HG02798 (cell line): ENCODE results near the gene TMEM179.
"Not testable (repeated sequence)": the region's sequence is repeated elsewhere in the genome, so short reads cannot be mapped to it uniquely, and the experiment has no call there.

Experiments used
- ATAC-seq: cut with Tn5 transposase; IDR thresholded peaks from one replicate; pipeline ENCODE4 v1.9.1; 2021; ENCODE audit warnings: mild to moderate bottlenecking; ENCODE audit not compliant: unreplicated experiment, poor library complexity

TMEM179 gene

DNA sequence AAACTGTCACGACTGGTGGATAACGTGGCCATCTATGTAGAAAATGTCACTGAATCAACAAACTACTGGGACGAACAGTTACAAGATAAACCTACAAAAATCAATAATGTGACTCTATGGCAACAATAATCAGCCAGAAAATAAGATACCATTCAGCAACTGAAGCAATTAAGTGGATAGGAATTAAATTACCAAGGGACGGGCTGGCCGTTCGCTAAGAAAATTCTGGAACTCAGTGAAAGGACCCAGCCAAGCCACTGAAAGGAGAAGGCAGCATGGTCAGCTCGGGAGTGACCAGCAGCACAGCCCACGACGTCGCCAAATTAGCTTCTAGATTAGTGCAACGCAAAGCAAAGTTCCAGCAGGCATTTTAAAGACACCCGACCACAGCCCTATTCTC, 33.6 kb upstream of the TMEM179 start:
- ATAC-seq = no peak

DNA sequence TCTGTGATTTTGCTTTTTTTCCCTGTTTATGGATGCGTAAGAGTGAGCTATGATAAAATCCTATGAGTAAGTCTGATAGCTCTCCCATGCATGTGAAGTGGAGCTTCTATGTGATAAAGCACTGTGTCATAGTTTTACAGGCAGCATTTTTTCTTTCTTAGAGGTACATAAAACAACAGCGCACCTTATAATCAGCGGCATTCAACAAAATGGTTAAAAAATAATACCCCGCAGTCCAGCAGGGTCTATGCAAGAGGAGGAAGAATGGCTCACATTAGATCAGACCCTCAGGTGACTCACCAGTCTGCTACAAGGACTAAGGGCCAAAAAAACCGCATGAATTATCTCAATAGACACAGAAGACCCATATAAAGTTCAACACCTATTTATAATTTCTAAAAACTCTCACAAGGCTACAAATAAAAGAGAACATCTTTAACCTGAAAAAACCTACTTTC, 33.0 kb upstream of the TMEM179 start:
- no peak for ATAC-seq

DNA sequence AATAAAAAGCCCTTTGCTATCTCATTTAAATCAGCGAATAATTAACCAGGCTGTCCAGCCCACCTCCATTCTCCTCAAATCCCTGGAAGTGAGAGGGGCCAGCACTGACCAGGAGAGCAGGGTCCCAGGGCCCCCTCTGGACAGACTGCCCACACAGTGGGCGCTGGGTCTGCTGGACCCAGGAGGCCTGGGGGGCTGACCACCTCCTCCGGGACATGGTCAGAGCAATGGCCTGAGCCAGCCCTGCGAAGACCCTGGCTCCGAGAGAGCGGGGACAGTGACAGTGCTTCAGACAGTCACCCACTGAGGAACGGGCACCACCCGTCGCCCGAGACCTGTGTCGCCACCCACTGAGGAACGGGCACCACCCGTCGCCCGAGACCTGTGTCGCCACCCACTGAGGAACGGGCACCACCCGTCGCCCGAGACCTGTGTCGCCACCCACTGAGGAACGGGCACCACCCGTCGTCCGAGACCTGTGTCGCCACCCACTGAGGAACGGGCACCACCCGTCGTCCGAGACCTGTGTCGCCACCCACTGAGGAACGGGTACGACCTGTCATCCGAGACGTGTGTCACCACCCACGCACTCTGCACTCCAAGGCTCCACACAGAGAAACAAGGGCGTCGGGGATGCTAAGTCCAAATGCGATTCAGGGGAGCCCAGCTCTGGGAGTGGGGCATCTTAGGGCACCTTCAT, 32.4 kb upstream of the TMEM179 start:
- not testable (repeated sequence) for ATAC-seq

DNA sequence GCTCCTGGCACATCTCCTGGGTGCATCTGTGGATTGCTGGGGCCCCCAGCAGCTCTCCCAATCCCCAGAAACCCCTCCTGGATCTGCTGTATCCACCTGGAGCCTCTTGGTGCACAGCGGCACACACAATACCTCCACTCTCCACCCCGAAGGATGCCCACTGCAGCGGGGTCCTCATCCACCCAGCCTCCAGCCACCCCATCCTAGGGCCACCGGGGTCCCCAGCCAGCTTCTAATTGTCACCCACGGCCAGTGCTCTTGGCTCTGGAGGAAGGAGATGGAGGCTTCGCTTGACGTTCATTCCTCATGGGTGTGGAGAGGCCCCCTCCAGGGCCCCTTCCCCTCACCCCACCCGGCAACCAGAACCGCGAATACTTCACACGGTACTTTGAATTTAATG, 31.6 kb upstream of the TMEM179 start:
- no peak for ATAC-seq

DNA sequence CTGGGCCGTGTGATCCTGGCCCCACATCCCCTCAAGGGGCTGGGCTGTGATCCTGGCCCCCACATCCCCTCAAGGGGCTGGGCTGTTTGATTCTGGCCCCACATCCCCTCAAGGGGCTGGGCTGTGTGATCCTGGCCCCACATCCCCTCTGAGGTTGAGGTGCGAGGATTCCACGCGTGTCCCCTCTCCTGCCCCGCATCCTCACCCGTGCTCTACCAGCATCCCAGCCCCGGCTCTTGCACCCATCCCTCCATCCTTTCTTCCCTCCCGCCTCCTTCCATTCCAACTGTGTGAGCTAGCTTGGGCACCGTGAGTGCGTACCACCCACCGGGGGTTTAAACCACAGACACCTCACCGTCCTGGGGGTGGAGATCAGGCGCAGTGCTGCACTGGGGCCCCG, 31.1 kb upstream of the TMEM179 start:
- no peak for ATAC-seq

DNA sequence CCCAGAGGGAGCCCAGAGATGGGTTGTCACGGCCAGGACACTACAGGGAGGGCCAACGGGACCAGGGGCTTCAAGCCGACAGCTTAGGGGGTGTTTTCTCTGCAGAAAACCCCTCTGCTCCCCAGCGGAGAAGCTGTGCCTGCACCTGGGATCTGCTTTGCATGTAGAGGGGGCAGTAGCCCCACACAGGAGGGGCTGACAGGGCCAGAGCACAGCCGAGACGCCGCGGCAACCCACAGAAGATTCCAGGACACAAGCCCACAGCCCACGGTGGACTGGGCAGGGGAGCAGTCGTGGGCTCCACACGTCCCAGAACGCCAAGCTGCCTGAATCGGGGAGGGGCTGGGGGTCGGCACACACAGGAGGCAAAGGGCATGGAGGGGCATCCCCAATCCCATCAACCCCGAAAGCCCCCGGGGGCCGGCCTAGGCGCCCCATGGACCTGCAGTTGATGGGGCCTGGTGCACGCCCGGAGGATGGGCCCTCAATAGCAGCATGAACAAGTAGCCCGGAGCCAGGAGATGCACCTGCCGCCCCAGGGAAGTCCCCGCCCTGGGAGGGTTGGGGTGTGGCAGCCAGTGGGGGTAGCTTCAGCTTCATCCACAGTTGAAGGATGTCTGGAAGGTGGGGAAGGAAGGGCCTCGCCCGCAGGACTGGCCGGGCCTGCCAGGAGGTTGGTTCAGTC, 30.5 kb upstream of the TMEM179 start:
- no peak for ATAC-seq

DNA sequence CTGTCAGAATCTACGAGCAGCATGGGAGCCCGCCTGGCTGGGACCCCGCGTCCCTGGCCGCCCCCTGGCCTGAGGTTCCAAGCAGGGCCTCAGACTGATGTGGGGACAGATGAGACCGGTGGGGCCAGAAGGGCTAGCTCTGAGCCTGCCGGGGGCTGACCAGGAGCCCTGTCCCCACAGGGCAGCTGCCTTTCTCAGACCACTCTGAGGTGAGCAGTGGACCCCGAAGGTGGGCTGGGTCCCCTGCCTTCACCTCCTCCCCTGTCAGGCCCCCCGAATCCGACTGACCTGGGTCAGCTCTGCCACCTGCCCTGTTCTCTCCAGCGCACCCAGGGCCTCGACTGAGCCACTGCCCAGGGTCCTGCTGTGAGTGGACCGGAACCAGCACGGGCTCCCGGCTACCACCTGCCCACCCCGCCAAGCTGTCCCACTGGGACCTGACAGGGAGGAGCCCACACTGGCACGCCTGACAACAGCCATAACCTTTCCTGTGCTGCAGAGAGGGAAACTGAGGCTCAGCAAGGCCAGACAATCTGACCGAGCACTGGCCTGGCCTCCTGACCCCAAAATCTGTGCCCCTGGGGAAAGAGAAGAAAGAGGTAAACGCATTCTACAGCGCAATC, 29.7 kb upstream of the TMEM179 start:
- ATAC-seq = no peak

DNA sequence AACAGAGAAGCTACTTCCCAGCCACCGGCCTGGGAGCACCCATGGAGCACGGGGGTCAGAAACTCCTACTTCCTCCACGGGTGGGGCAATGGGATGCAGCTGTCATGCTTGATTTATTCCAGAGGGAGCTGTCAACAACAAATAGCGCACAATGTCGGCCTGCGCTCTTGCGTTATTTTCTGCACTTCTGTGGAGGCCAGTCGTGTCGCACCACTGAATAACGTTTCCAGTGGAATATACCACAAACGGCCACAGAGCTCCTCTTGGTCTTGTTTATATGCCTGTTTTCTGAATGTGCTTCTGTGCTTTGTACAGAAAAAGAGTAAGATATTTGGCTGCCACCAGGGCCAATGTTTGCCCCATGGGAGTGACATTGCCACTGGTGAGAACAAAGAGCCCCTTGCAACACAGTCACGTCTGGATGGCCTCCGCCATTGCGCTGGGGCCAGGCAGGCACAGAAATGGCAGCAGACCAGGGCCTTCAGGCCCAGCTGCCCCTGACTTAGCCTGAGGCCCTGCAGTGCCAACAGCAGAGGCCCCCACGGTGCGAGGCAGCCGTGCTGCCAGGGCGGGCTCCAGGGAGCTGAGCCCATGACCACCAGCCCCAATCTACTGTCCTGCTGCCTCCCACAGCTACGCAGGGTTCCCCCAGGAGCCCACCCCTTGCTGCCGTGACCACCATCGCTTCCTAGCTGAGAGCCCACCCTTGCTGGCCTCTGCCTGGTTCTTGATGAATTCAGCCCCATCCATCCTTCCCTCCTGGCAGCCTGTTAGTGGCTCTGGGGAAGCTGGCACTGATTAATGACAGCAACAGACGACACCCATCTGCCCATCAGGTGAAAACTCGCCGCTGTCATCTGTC, 28.9 kb upstream of the TMEM179 start:
- no peak for ATAC-seq

DNA sequence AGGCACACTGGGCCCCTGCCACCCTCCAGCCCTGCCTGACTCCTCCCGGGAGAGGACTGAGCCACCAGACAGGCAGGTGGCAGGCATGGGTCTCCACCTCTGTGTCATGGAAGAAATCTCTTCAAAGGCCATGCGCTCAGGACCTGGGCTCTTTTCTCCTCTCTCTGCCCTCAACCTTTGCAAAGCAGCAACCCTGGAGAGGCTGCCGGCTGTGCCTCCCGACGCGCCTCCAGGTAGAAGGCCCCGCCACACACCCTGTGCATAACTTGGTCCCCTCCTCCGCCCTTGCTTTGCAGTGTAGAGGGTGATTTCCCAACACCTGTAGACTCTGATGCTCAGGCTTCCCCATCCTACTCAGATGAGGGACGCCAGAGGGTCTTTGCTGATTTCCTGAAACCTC, 28.2 kb upstream of the TMEM179 start:
- ATAC-seq = no peak

DNA sequence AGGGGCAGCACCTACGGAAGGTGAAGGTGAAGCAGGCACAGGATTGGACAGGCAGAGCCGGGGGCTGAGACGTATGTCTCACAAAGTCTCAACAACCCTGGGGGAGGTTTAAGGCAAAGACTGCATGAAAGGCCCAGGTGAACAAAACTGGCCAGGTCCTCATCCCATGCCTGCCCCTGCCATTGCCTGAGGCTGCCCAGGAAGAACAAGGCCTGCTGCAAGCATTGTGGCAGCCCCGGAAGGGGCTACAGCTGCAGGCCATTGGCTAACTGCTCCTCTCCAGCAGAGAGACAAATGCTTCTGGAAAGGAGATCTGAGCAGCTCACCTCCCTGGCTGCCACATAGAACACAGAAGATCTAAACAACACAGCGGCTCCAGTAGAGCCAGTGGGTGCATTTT, 20.4 kb upstream of the TMEM179 start:
- no peak for ATAC-seq

DNA sequence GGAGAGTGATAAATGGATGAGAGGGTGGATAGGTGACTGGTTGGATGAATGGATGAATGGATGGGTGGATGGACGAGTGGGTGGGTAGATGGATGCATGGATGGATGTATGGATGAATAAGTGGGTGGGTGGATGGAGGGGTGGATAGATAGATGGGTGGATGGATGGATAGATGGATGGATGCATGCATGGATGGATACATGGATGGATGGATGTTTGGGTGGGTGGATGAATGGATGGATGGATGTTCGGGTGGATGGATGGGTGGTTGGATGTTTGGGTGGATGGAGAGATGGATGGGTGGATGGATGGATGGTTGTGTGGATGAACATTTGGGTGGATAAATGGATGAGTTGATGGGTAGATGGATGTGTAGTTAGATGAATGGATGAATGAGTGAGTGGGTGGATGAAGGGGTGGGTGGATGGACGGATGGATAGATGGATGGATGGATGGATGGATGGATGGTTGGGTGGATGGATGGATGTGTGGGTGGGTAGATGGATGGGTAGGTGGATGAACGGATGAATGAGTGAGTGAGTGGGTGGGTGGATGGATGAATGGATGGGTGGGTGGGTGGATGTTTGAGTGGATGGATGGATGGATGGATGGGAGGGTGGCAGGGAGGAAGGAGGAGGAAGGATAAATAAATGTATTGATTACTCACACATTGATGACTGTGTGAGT, 9.7 kb upstream of the TMEM179 start:
- ATAC-seq = no peak

DNA sequence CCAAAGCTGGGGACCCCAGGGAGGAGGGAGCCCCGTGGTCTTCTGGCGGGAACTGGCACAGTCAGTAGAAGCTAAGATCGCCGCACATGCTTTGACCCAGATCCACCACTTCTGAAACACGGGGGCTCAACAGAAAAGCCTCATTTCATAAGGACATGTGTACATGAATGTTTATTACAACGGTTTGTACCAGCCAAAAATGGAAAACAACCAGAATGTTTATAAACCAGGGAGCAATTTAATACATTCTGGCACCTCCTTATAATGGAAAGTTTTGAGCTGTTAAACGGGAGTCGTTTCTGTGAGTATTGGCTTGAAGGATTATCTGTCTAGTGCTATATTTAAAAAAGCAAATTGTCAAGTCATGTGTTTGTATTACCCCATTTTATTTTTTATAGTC, 7.3 kb upstream of the TMEM179 start:
- ATAC-seq = no peak

DNA sequence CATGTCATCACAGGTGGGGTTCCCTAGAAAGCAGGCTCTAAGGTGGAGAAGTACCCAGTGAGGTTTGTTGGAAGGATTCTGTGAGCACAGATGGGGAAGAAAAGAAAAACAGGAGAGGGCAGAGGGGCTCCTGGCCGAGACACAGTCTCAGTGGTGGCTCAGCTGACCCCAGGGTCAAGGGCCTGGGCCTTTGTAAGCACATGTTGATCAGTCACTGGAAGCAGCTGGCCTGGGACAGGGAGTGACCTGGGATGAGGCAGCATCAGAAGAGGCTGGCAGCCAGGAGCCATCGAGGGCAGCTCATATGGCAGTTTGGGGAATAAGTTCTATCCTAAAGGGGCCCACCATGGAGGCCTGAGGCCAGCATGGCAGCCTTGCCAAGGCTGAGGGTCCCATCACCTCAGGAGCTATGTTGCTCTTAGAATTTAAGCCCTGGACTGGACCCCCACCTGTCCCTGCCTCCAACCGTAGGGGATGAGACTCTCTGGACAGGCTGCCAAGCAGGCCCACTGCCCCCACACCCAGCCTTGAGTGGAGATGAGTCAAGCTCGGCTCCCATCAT, 6.3 kb upstream of the TMEM179 start:
- no peak for ATAC-seq

DNA sequence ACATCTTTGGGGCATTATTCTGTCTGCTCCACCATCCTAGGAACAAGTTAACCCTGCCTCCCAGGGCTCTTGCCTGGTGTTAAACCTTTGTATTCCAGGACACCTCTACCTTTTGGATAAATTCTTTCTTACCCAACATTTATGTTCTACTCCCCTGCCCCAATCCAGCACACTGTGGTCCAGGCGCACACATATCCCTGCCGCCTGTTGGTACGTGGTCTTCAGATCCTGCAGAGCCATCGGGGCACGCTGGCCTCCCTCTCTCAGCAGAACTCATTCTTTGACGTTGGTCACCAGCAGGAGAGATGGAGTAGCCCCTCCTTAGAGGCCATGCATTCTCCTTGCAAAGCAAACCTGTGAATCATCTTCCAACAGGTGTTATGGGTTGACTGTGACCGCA, 5.1 kb upstream of the TMEM179 start:
- no peak for ATAC-seq

DNA sequence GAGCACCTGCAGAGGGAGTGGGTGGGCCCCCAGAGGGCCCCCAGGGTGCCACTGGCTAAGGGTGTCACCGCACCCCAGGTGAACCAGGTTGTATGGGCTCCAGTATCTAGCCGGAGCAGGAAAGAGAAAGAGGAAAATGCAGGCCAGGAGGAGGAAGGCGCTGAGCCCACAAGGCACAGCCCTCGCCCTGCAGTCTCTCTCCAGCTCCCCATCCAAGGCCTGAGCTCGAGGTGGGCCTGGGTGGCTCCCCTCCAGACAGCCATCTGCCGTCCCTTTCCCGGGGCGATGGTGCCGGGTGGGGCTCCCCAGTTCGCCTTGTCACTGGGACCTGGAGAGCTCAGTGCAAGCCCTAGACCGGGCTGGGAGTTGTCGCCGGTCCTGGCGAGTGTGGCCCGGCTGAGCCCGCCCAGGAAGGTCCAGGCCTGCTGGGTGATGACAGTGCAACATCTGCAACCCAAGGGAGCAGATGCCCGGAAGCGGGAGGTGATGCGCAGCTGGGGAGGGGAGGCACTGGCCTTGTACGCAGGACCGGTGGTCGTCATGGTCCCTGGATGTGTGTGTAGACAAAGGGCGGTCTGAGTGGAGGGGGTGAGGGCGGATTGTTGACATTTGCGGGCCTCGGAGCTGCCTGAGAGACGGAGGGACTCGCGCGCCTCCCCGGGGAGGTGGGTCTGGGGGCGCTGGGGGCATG, 716 bp downstream of the TMEM179 start:
- no peak for ATAC-seq

DNA sequence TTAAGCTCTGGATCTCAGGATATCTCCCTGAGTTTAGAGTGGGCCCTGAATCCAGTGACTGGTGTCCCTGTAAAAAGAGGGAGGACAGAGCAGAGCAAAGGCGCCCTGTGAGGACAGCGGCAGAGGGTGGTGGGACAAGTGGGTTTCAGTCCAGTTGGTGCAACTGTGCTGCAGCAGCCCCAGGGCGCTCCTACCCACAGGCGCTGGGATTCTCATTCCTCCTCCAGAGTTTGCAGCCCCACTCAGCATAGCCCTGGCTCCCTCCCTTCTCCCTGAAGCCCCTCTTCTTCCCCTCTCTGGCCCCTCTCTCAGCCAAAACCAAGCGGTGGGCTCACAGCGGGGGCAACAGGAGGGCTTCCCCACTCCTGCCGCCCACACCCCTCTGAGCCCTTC, 1.6 kb downstream of the TMEM179 start:
- ATAC-seq = no peak

DNA sequence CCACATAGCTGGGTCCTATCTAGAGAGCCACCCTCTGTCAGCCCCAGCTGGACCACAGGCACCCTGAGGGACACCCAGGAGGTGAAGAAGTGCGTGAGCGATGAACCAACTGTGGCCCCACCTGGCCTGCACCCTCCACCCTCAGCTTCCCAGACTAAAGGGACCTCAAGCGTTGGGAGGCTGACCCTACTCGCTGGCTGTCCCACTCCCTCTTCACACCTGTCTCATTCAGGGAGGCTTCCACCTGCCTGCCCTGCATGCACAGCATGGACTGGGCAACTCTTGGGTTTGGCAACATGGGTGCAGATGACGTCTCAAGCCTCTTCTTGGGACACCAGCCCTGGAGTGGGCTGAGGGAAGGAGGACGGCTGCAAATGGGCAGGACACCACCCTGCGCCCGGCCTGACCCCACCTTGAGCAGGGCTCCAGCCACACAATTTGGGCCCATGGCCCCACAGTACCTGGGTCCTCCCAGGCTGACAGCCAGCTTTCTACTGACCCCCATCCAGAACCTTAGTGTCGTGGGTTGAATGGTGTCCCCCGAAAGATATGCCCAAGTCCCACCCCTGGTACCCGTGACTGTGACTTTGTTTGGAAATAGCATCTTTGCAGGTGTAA, 2.1 kb downstream of the TMEM179 start:
- ATAC-seq = no peak

DNA sequence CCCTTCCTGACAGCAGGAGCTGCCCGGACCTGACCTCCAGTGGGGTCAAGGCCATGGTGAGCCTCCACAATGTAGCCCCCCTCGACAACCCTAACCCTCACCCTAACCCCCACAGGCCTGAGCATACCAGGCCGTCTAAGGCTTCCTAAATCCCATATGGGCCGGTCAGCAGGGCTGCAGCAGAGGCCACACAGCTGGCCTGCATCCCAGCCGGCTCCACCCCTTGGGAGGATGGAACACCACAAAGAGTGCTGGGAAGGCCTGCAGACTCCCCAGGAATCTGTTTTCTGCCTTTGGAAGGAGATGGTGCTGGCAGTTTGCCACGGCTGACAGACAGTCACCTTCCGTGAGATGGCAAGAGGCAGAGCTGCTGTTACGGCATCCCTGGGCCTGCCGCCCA, 2.8 kb downstream of the TMEM179 start:
- no peak for ATAC-seq

DNA sequence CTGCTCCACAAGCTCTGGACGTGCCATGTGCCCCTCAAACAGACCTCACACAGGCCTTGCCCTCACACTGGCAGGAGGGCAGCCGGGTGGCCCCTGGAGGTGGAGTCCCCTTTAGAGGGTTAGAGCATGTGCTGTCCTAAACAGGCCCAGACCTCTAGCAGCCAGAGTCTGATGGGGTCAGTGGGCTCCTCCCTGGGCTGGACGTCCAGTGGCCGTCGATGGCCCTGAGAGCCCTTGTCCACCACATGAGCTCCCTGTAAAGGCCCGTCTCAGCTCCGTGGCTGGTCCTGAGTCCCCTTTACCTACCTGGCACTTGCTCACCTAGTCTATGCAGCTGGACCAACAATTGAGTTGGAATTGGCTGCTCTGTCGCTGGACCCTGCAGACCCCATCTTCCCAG, 3.8 kb downstream of the TMEM179 start:
- no peak for ATAC-seq
